K562 (cell line): ENCODE measurements around the gene TTLL12. TPM values are rescaled to one million over a fixed set of nuclear protein-coding genes. Genes with fewer than 3 reads are reported as not detected.

Experiments used
- ARID4B ChIP-seq: sonication (generic); formaldehyde crosslinking; IDR thresholded peaks from 2 replicates; pipeline ENCODE4 v1.8.0; 2022; ENCODE audit warnings: mild to moderate bottlenecking, missing genetic modification reagents
- BHLHE40 ChIP-seq: IDR thresholded peaks from 2 replicates; pipeline ENCODE4 v1.6.1; 2011; ENCODE audit warnings: low read length, improper control_type of control experiment
- C11orf30 ChIP-seq: fragments of 450-650 bp; IDR thresholded peaks from 2 replicates; pipeline ENCODE4 v1.6.1; 2016; ENCODE audit warnings: low read depth, mild to moderate bottlenecking
- CTCF ChIP-seq, 3 experiments: IDR thresholded peaks in 2 of 3; conservative IDR thresholded peaks in 1 of 3; 2 replicates each; pipeline ENCODE4 v1.5.1; 2011 to 2012; ENCODE audit warnings: low read length in 3 of 3, mild to moderate bottlenecking in 3 of 3, control low read depth in 2 of 3, improper control_type of control experiment in 1 of 3, inconsistent platforms in 1 of 3, low read depth in 1 of 3, mixed read lengths in 1 of 3, moderate library complexity in 1 of 3; ENCODE audit not compliant: insufficient read depth in 2 of 3
- DIDO1 ChIP-seq: fragments of 450-650 bp; IDR thresholded peaks from 2 replicates; pipeline ENCODE4 v1.6.1; 2016; ENCODE audit warnings: low read depth, missing biosample characterization, missing genetic modification characterization
- ERF ChIP-seq: fragments of 450-650 bp; formaldehyde crosslinking; IDR thresholded peaks from 2 replicates; pipeline ENCODE4 v1.4.0; 2020; ENCODE audit warnings: mild to moderate bottlenecking, mixed read lengths
- ETV1 ChIP-seq: fragments of 450-650 bp; conservative IDR thresholded peaks from 2 replicates; pipeline ENCODE4 v1.6.1; 2016; ENCODE audit warnings: missing genetic modification characterization, control low read depth, low read depth, missing compliant biosample characterization
- GABPA ChIP-seq: fragments of 200-800 bp; sonication (Bioruptor generic); conservative IDR thresholded peaks from 2 replicates; pipeline ENCODE4 v1.6.1; 2016; ENCODE audit warnings: low read depth, missing genetic modification characterization, missing compliant biosample characterization
- MAZ ChIP-seq, 2 experiments: fragments of 450-650 bp in 1 of 2; sonication (generic) in 1 of 2; formaldehyde crosslinking; IDR thresholded peaks in 1 of 2; conservative IDR thresholded peaks in 1 of 2; 2 replicates each; pipeline versions ENCODE4 v1.4.0 to v1.5.0; 2020; ENCODE audit warnings: mild to moderate bottlenecking in 1 of 2, missing genetic modification reagents in 1 of 2
- NCOA1 ChIP-seq: fragments of 450-650 bp; IDR thresholded peaks from 2 replicates; pipeline ENCODE4 v1.6.1; 2016; ENCODE audit warnings: low read depth
- POLR2A ChIP-seq: fragments of 450-650 bp; conservative IDR thresholded peaks from 2 replicates; pipeline ENCODE4 v1.6.1; 2016
- SIX5 ChIP-seq, 2 experiments: IDR thresholded peaks; 2 replicates each; pipeline ENCODE4 v1.6.1; 2011; ENCODE audit warnings: low read length in 2 of 2, borderline replicate concordance in 1 of 2, low read depth in 1 of 2, mild to moderate bottlenecking in 1 of 2, moderate library complexity in 1 of 2; ENCODE audit not compliant: insufficient read depth in 1 of 2
- TRIM24 ChIP-seq, 2 experiments: fragments of 450-650 bp; IDR thresholded peaks; 2 replicates each; pipeline ENCODE4 v1.6.1; 2016
- TRIM28 ChIP-seq: fragments of 450-650 bp; IDR thresholded peaks from 2 replicates; pipeline ENCODE4 v1.6.1; 2017
- ZNF121 ChIP-seq: sonication (generic); formaldehyde crosslinking; conservative IDR thresholded peaks from 2 replicates; pipeline ENCODE4 v1.8.0; 2022; ENCODE audit warnings: missing genetic modification reagents
- ZNF695 ChIP-seq: fragments of 450-650 bp; formaldehyde crosslinking; IDR thresholded peaks from 2 replicates; pipeline ENCODE4 v1.4.0; 2020; ENCODE audit warnings: mild to moderate bottlenecking, moderate library complexity
- polyA plus RNA-seq, 8 experiments: library from polyadenylated mRNA; depleted of rRNA in 4 of 8; stranded (reverse) in 5 of 8; unstranded in 3 of 8; fragments of >200 nt; fragmentation: Nextera tagmentation in 2 of 8; fragmentation: Illumina TruSeq in 1 of 8; extraction: Ambion mirVana in 2 of 8; extraction: Trizol in 1 of 8; gene quantifications; 2 replicates each; pipeline versions ENCODE4 v1.2.1 to v1.2.3, GENCODE V29; 2011 to 2014; ENCODE audit warnings: inconsistent platforms in 1 of 8, missing spikeins in 1 of 8
- total RNA-seq, 7 experiments: library from RNA; depleted of rRNA in 6 of 7; stranded (reverse); fragments of >200 nt in 6 of 7; fragmentation: Illumina TruSeq in 2 of 7; extraction: Trizol in 2 of 7; gene quantifications; 2 replicates each; pipeline versions ENCODE4 v1.2.1 to v1.2.3, GENCODE V29; 2011 to 2021; ENCODE audit warnings: low replicate concordance in 1 of 7
- TF ChIP-seq, protein P1 (sequence below), 3 experiments: fragments of 200-800 bp in 1 of 3; fragments of 250-450 bp in 1 of 3; fragments of 450-650 bp in 1 of 3; sonication (Bioruptor Pico) in 1 of 3; sonication (Bioruptor generic) in 1 of 3; formaldehyde crosslinking in 1 of 3; IDR thresholded peaks; 2 replicates each; pipeline versions ENCODE4 v1.6.1 to v1.8.0; 2016 to 2022; ENCODE audit warnings: mild to moderate bottlenecking in 2 of 3, missing genetic modification characterization in 2 of 3, missing compliant biosample characterization in 1 of 3, moderate library complexity in 1 of 3

The TTLL12 gene
- total and polyA plus RNA-seq, 9 of the 15 experiments (the other 6 are each of a cell fraction or from before 2014, with no cell fraction given), result 1.3 to 128 (median 43.0) TPM

- TF ChIP-seq, protein P1, sequence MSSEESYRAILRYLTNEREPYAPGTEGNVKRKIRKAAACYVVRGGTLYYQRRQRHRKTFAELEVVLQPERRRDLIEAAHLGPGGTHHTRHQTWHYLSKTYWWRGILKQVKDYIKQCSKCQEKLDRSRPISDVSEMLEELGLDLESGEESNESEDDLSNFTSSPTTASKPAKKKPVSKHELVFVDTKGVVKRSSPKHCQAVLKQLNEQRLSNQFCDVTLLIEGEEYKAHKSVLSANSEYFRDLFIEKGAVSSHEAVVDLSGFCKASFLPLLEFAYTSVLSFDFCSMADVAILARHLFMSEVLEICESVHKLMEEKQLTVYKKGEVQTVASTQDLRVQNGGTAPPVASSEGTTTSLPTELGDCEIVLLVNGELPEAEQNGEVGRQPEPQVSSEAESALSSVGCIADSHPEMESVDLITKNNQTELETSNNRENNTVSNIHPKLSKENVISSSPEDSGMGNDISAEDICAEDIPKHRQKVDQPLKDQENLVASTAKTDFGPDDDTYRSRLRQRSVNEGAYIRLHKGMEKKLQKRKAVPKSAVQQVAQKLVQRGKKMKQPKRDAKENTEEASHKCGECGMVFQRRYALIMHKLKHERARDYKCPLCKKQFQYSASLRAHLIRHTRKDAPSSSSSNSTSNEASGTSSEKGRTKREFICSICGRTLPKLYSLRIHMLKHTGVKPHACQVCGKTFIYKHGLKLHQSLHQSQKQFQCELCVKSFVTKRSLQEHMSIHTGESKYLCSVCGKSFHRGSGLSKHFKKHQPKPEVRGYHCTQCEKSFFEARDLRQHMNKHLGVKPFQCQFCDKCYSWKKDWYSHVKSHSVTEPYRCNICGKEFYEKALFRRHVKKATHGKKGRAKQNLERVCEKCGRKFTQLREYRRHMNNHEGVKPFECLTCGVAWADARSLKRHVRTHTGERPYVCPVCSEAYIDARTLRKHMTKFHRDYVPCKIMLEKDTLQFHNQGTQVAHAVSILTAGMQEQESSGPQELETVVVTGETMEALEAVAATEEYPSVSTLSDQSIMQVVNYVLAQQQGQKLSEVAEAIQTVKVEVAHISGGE (CRISPR knock-in tag; IDR thresholded peaks at IDR 0.05), result peak; percentile 92 to 99 (median 98)
- TF ChIP-seq C11orf30 (peak; percentile 91), BHLHE40 (peak; percentile 34; the same call in 1 of the 2 replicates), GABPA (peak; percentile 95), TRIM24 (IDR thresholded peaks at IDR 0.05) (peak in 1 of 2 experiments; percentile 92; a peak in 2 of 4 replicates), MAZ (CRISPR knock-in tag; conservative IDR thresholded peaks at IDR 0.05 in 1 of 2, IDR thresholded peaks at IDR 0.05 in 1 of 2) (peak; percentile 41 to 65; a peak in 3 of 4 replicates), POLR2A (peak; percentile 70), ZNF695 (CRISPR knock-in tag) (no peak), ERF (CRISPR knock-in tag) (0 out of 2 replicates have a peak, but pooled peaks have one; percentile 44), ARID4B (peak; percentile 62; the same call in 1 of the 2 replicates), NCOA1 (peak; percentile 89), ETV1 (tag) (peak; percentile 53), DIDO1 (peak; percentile 88), TRIM28 (no peak), CTCF (IDR thresholded peaks at IDR 0.05 in 2 of 3, conservative IDR thresholded peaks at IDR 0.05 in 1 of 3; ENCODE audit: insufficient read depth in 2 of 3, low read depth in 1 of 3, low read length in 3 of 3) (0 out of 6 replicates have a peak, but pooled peaks of 1 of the 3 experiments have one; percentile 3), ZNF121 (peak; percentile 57), SIX5 (IDR thresholded peaks at IDR 0.05; ENCODE audit: borderline replicate concordance in 1 of 2, insufficient read depth in 1 of 2, low read depth in 1 of 2, low read length in 2 of 2) (peak; percentile 10 to 25; a peak in 1 of 4 replicates)
These were observed 43.9 kb downstream of the TTLL12 start, which contains the start of gene MCAT (continued) for GRCh38 chr22:43142880-43143562.
